Suprapubic skin (tissue), 4 donors: ENCODE data around the gene PXMP4.

Experiments
- CTCF ChIP-seq, 2 donors: fragments of 200-600 bp in 1 of 2; fragments of 450-650 bp in 1 of 2; sonication (generic) in 1 of 2; IDR thresholded peaks; one replicate each; pipeline ENCODE4 v1.5.1; 2016 to 2019; ENCODE audit warnings: antibody characterized with exemption in 2 of 2, mild to moderate bottlenecking in 1 of 2, moderate library complexity in 1 of 2
- EP300 ChIP-seq: sonication (generic); formaldehyde crosslinking; IDR thresholded peaks from one replicate; pipeline ENCODE4 v1.6.1; 2017; ENCODE audit warnings: antibody characterized with exemption
- POLR2A ChIP-seq, 2 donors: fragments of 450-650 bp; IDR thresholded peaks; one replicate each; pipeline ENCODE4 v1.6.1; 2017; ENCODE audit warnings: antibody characterized with exemption in 2 of 2, mild to moderate bottlenecking in 2 of 2, moderate library complexity in 2 of 2
- POLR2AphosphoS5 ChIP-seq, 3 donors: sonication (generic); formaldehyde crosslinking; IDR thresholded peaks; one replicate each; pipeline ENCODE4 v1.6.1; 2017; ENCODE audit warnings: antibody characterized with exemption in 3 of 3

DNA sequence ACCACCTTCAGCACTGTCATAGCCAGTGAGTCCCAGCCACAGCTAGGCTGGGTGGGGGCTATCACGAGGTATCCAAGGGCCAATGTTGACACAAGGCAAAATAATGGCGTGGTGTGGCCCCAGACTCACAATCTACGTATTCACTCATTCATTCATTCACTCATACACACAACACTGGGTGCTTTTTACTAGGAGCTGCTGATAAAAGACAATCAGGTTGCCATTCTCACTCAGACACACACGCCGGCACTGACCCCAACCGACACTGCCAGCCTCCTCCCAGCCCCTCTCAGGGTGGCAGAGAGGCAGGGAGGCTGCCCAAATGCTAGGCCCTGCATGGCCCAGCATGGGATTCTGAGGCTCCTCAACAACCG is 59.4 kb downstream of the PXMP4 start:
- TF ChIP-seq CTCF (IDR thresholded peaks at IDR 0.05) (no peak), POLR2A (IDR thresholded peaks at IDR 0.05) (no peak), POLR2AphosphoS5 (IDR thresholded peaks at IDR 0.05) (no peak), EP300 (no peak)
